Measurements from ENCODE around the gene AKNAD1.

DNA sequence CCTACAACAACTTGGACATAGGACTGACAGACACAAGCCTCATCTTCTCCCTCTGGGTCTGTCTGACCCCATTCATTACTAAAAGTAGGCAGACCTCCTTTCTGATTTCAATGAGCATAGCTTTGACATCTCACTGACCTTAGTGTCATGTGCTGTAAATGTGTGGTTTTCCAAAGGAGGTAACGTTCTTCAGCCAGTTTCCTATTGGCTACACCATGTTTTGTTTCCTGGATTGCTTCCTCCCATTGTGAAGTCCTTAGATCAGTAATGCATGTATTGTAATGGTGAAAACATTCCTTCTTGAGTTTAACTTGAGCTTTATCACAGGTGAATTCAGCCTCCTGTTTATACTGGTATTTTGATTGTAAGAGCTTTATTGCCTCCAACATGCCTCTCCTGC lies 89.8 kb downstream of the AKNAD1 start:
- TF ChIP-seq CTCF (IDR thresholded peaks at IDR 0.05) (no peak), EP300 (IDR thresholded peaks at IDR 0.05) (no peak)

Data from tibial nerve (tissue), 4 donors.